Measurements from ENCODE around the gene DCANP1. TPM values are rescaled to one million over a fixed set of nuclear protein-coding genes. Genes with fewer than 3 reads are reported as not detected.

The DCANP1 gene
- total and polyA plus RNA-seq, 4 donors, result 0.09 to 0.51 (median 0.28) TPM

DNA sequence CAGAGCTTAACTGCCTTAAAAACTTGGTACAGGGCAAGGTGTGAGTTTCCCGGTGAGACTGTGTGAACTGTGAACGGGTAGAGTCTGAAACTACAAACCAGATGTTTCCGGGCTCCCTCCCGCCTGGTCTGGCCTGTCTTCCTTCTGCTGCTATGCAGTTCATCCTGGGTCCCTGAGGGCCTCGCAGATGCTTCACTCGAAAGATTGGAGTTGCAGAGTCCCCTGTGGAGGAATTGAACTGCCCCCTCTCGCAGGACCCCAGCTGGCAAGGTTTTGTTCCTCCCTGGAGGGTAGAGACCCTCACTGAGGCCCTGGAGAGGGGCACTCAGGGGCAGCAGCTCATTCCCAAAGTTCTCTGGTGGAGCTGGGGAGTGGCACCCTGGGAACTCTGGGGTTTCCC, 533 bp downstream of the DCANP1 start:
- H3K27me3 ChIP-seq (ENCODE audit: control insufficient read depth in 3 of 3, insufficient read depth in 3 of 3, low read length in 2 of 3), result peaks cover 0 to 7% (median 0%) of the 10 kb centered on the region in 3 donors
- WGBS, 2 donors, result 68 to 72% methylated on average over 7 of the region's 7 CpGs
- TF ChIP-seq, protein P1, sequence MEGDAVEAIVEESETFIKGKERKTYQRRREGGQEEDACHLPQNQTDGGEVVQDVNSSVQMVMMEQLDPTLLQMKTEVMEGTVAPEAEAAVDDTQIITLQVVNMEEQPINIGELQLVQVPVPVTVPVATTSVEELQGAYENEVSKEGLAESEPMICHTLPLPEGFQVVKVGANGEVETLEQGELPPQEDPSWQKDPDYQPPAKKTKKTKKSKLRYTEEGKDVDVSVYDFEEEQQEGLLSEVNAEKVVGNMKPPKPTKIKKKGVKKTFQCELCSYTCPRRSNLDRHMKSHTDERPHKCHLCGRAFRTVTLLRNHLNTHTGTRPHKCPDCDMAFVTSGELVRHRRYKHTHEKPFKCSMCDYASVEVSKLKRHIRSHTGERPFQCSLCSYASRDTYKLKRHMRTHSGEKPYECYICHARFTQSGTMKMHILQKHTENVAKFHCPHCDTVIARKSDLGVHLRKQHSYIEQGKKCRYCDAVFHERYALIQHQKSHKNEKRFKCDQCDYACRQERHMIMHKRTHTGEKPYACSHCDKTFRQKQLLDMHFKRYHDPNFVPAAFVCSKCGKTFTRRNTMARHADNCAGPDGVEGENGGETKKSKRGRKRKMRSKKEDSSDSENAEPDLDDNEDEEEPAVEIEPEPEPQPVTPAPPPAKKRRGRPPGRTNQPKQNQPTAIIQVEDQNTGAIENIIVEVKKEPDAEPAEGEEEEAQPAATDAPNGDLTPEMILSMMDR (IDR thresholded peaks at IDR 0.05; ENCODE audit: control extremely low read depth, extremely low read depth), result no peak
- H3K9ac ChIP-seq (ENCODE audit: insufficient read depth in 1 of 2, low read length in 2 of 2), result no peak overlapping the region
- H3K27ac ChIP-seq (ENCODE audit: low read depth in 1 of 2, low read length in 1 of 2), result no peak overlapping the region
- no peaks in the 10 kb centered on the region for H3K36me3 ChIP-seq (ENCODE audit: control insufficient read depth in 4 of 4, insufficient read depth in 4 of 4, low read length in 4 of 4)
- H3K4me3 ChIP-seq, result no peak overlapping the region
- ATAC-seq (ENCODE audit: insufficient read depth, low FRiP score) (no peak), DNase-seq (no peak)
- H3K4me1 ChIP-seq (ENCODE audit: control insufficient read depth in 5 of 5, insufficient read depth in 5 of 5, low read length in 5 of 5), result peaks cover 0 to 62% (median 41%) of the 10 kb centered on the region in 5 donors
- no peaks in the 10 kb centered on the region for H3K9me3 ChIP-seq (ENCODE audit: control insufficient read depth in 4 of 4, insufficient read depth in 3 of 4, low read length in 3 of 4)

DNA sequence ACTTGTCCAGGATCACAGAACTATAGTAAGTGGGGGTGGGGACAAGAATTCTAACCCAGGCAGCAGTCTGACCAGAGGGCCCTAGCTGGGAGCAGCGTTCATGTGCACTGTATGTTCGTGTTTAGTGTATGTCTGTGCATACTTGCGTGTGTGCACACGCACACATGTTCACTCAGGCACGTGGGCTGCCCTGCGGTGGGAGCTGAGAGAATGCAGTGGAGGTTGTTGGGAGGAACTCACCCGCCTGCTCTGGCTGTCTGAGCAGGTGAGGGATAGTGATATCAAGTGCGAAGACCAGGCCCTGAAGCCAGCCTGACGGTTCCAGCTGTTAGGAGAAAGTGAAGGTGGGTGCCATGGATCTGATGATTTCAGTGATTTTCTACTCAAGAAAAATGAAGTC, 942 bp downstream of the DCANP1 start:
- TF ChIP-seq, protein P1 (IDR thresholded peaks at IDR 0.05; ENCODE audit: control extremely low read depth, extremely low read depth), result no peak
- Histone ChIP-seq H3K9ac (ENCODE audit: insufficient read depth in 1 of 2, low read length in 2 of 2) (no peak overlapping the region), H3K4me1 (ENCODE audit: control insufficient read depth in 5 of 5, insufficient read depth in 5 of 5, low read length in 5 of 5) (peaks cover 0 to 66% (median 43%) of the 10 kb centered on the region in 5 donors), H3K4me3 (no peak overlapping the region), H3K27ac (ENCODE audit: low read depth in 1 of 2, low read length in 1 of 2) (no peak overlapping the region), H3K9me3 (ENCODE audit: control insufficient read depth in 4 of 4, insufficient read depth in 3 of 4, low read length in 3 of 4) (no peaks in the 10 kb centered on the region), H3K27me3 (ENCODE audit: control insufficient read depth in 3 of 3, insufficient read depth in 3 of 3, low read length in 2 of 3) (peaks cover 0 to 7% (median 0%) of the 10 kb centered on the region in 3 donors), H3K36me3 (ENCODE audit: control insufficient read depth in 4 of 4, insufficient read depth in 4 of 4, low read length in 4 of 4) (no peaks in the 10 kb centered on the region)
- ATAC-seq (ENCODE audit: insufficient read depth, low FRiP score), result no peak
- 86 to 88% methylated on average over 9 of the region's 9 CpGs for WGBS, 2 donors
- no peak for DNase-seq

DNA sequence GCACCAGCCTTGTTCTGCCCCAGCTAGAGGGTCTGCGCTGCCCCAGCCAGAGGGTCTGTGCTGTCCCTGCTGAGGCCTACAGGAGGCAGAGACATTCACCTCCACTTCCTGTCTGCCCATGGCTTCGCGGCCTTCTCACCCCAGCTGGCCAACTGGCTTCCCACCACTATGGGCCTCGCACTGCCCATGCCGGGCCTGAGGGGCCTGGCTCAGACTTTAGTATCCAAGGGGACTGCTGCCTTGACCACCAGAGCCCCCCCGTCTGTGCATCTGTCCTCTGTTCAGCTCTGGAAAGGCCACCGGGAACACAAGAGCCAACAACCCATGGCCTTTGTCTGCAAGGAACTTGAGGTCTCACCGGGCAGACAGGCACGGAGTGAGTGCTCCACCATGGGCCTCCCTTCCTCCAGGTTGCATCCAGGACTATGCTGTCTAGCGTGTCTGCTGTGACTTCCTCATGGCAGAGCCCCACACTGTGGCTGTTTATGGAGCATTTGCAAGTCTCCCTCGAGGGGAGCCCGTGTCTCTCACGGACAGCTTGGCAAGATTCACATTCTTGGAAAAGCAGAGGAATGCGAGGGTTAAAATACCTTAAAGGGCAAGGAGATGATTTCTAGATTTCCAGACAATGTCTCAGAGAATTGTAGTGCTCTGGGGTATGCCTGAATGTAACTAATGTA, 1.7 kb downstream of the DCANP1 start:
- no peak overlapping the region for H3K9ac ChIP-seq (ENCODE audit: insufficient read depth in 1 of 2, low read length in 2 of 2)
- no peaks in the 10 kb centered on the region for H3K36me3 ChIP-seq (ENCODE audit: control insufficient read depth in 4 of 4, insufficient read depth in 4 of 4, low read length in 4 of 4)
- peaks cover 0 to 4% (median 0%) of the 10 kb centered on the region in 3 donors for H3K27me3 ChIP-seq (ENCODE audit: control insufficient read depth in 3 of 3, insufficient read depth in 3 of 3, low read length in 2 of 3)
- H3K4me3 ChIP-seq, result no peak overlapping the region
- 65 to 81% methylated on average over 14 of the region's 14 CpGs for WGBS, 2 donors
- TF ChIP-seq, protein P1 (IDR thresholded peaks at IDR 0.05; ENCODE audit: control extremely low read depth, extremely low read depth), result no peak
- peak in 1 of 3 donors; percentile 16 for DNase-seq
- no peak overlapping the region for H3K27ac ChIP-seq (ENCODE audit: low read depth in 1 of 2, low read length in 1 of 2)
- ATAC-seq (ENCODE audit: insufficient read depth, low FRiP score), result no peak
- H3K4me1 ChIP-seq (ENCODE audit: control insufficient read depth in 5 of 5, insufficient read depth in 5 of 5, low read length in 5 of 5), result peaks cover 0 to 73% (median 51%) of the 10 kb centered on the region in 5 donors
- no peaks in the 10 kb centered on the region for H3K9me3 ChIP-seq (ENCODE audit: control insufficient read depth in 4 of 4, insufficient read depth in 3 of 4, low read length in 3 of 4)

Data from lung (tissue), 12 donors.